K562 (cell line): ENCODE measurements around the gene LYSMD1. TPM values are rescaled to one million over a fixed set of nuclear protein-coding genes. Genes with fewer than 3 reads are reported as not detected.
A peak's percentile ranks its signal among the peaks of the same experiment; 100 is the strongest.

ENCODE experiments used
- ATF6 ChIP-seq: sonication (generic); formaldehyde crosslinking; IDR thresholded peaks from 2 replicates; pipeline ENCODE4 v1.4.0; 2020; ENCODE audit warnings: mild to moderate bottlenecking, missing genetic modification reagents
- CBX8 ChIP-seq: fragments of 200-600 bp; sonication (generic); IDR thresholded peaks from 2 replicates; pipeline ENCODE4 v1.6.1; 2012; ENCODE audit warnings: borderline replicate concordance, mixed run types, low read depth, mild to moderate bottlenecking, moderate library complexity, mixed read lengths, low read length, control low read depth, inconsistent platforms; ENCODE audit not compliant: poor library complexity, severe bottlenecking; ENCODE audit errors: extremely low read depth
- ETV6 ChIP-seq, 3 experiments: fragments of 150-350 bp in 1 of 3; sonication (generic) in 1 of 3; formaldehyde crosslinking in 1 of 3; IDR thresholded peaks; 2 replicates each; pipeline versions ENCODE4 v1.6.1 to v1.8.0; 2014 to 2022; ENCODE audit warnings: borderline replicate concordance in 2 of 3, low read depth in 2 of 3, antibody characterized with exemption in 1 of 3, low read length in 1 of 3, mild to moderate bottlenecking in 1 of 3, missing genetic modification reagents in 1 of 3
- FOXJ2 ChIP-seq: fragments of 200-800 bp; sonication (Bioruptor generic); IDR thresholded peaks from 2 replicates; pipeline ENCODE4 v1.6.1; 2016; ENCODE audit warnings: missing genetic modification characterization, missing compliant biosample characterization
- JUN ChIP-seq, 2 experiments: sonication (generic) in 1 of 2; formaldehyde crosslinking in 1 of 2; IDR thresholded peaks; 2 replicates each; pipeline versions ENCODE4 v1.6.1 to v1.8.0; 2012 to 2022; ENCODE audit warnings: borderline replicate concordance in 2 of 2, mild to moderate bottlenecking in 2 of 2, improper control_type of control experiment in 1 of 2, low read depth in 1 of 2, low read length in 1 of 2, missing genetic modification reagents in 1 of 2
- KAT8 ChIP-seq: fragments of 450-650 bp; IDR thresholded peaks from 2 replicates; pipeline ENCODE4 v1.6.1; 2016; ENCODE audit warnings: low read depth, mild to moderate bottlenecking
- KLF1 ChIP-seq: fragments of 450-650 bp; IDR thresholded peaks from 2 replicates; pipeline ENCODE4 v1.6.1; 2016; ENCODE audit warnings: missing genetic modification characterization, missing compliant biosample characterization
- MTA2 ChIP-seq: fragments of 450-650 bp; IDR thresholded peaks from 2 replicates; pipeline ENCODE4 v1.6.1; 2016; ENCODE audit warnings: low read depth
- POLR2A ChIP-seq: fragments of 450-650 bp; conservative IDR thresholded peaks from 2 replicates; pipeline ENCODE4 v1.6.1; 2016
- POLR2B ChIP-seq: fragments of 450-650 bp; IDR thresholded peaks from 2 replicates; pipeline ENCODE4 v1.6.1; 2018; ENCODE audit warnings: low read depth; ENCODE audit not compliant: partially characterized antibody
- SIN3A ChIP-seq, 2 experiments: fragments of 150-350 bp in 1 of 2; IDR thresholded peaks; 2 replicates each; pipeline ENCODE4 v1.6.1; 2011 to 2016; ENCODE audit warnings: borderline replicate concordance in 2 of 2, low read depth in 2 of 2, low read length in 2 of 2, mild to moderate bottlenecking in 2 of 2, moderate library complexity in 2 of 2; ENCODE audit not compliant: control insufficient read depth in 1 of 2
- SIN3B ChIP-seq: fragments of 450-650 bp; IDR thresholded peaks from 2 replicates; pipeline ENCODE4 v1.6.1; 2017; ENCODE audit warnings: low read depth, mild to moderate bottlenecking, moderate library complexity
- TAL1 ChIP-seq: fragments of 450-650 bp; IDR thresholded peaks from 2 replicates; pipeline ENCODE4 v1.6.1; 2016; ENCODE audit warnings: mild to moderate bottlenecking
- TBP ChIP-seq: optimal IDR thresholded peaks from 2 replicates; pipeline ENCODE3; 2011; ENCODE audit warnings: low read depth, low read length, improper control_type of control experiment
- THAP7 ChIP-seq: fragments of 250-450 bp; sonication (Bioruptor Pico); IDR thresholded peaks from 2 replicates; pipeline ENCODE4 v1.5.0; 2021
- TRIM24 ChIP-seq, 2 experiments: fragments of 450-650 bp; IDR thresholded peaks; 2 replicates each; pipeline ENCODE4 v1.6.1; 2016
- TRIM25 ChIP-seq: fragments of 450-650 bp; IDR thresholded peaks from 2 replicates; pipeline ENCODE4 v1.7.0; 2016; ENCODE audit warnings: borderline replicate concordance
- ZBTB5 ChIP-seq: fragments of 450-650 bp; IDR thresholded peaks from 2 replicates; pipeline ENCODE4 v1.6.1; 2017; ENCODE audit warnings: antibody characterized with exemption
- ZKSCAN1 ChIP-seq: fragments of 150-350 bp; IDR thresholded peaks from 2 replicates; pipeline ENCODE4 v1.6.1; 2016; ENCODE audit warnings: low read depth, low read length
- ZNF197 ChIP-seq: fragments of 200-800 bp; sonication (Bioruptor generic); IDR thresholded peaks from 2 replicates; pipeline ENCODE4 v1.6.1; 2016; ENCODE audit warnings: low read depth, missing genetic modification characterization, missing compliant biosample characterization
- ZSCAN29 ChIP-seq: fragments of 450-650 bp; IDR thresholded peaks from 2 replicates; pipeline ENCODE4 v1.6.1; 2017
- polyA plus RNA-seq, 8 experiments: library from polyadenylated mRNA; depleted of rRNA in 4 of 8; stranded (reverse) in 5 of 8; unstranded in 3 of 8; fragments of >200 nt; fragmentation: Nextera tagmentation in 2 of 8; fragmentation: Illumina TruSeq in 1 of 8; extraction: Ambion mirVana in 2 of 8; extraction: Trizol in 1 of 8; gene quantifications; 2 replicates each; pipeline versions ENCODE4 v1.2.1 to v1.2.3, GENCODE V29; 2011 to 2014; ENCODE audit warnings: inconsistent platforms in 1 of 8, missing spikeins in 1 of 8
- total RNA-seq, 7 experiments: library from RNA; depleted of rRNA in 6 of 7; stranded (reverse); fragments of >200 nt in 6 of 7; fragmentation: Illumina TruSeq in 2 of 7; extraction: Trizol in 2 of 7; gene quantifications; 2 replicates each; pipeline versions ENCODE4 v1.2.1 to v1.2.3, GENCODE V29; 2011 to 2021; ENCODE audit warnings: low replicate concordance in 1 of 7

The LYSMD1 gene
- total and polyA plus RNA-seq, 9 of the 15 experiments (the other 6 are each of a cell fraction or from before 2014, with no cell fraction given) = 2.2 to 9.4 (median 6.0) TPM

- TF ChIP-seq ZNF197 (CRISPR knock-in tag) (peak; percentile 96), CBX8 (no peak), POLR2A (peak; percentile 81), MTA2 (no peak), ZSCAN29 (no peak), ATF6 (CRISPR knock-in tag) (no peak), KAT8 (no peak), KLF1 (tag) (peak; percentile 89), THAP7 (CRISPR knock-in tag) (peak; percentile 95), TAL1 (0 out of 2 replicates have a peak, but pooled peaks have one; percentile 3), ZBTB5 (no peak), TBP (peak; percentile 77), ZKSCAN1 (peak; percentile 25; the same call in 1 of the 2 replicates), TRIM25 (peak; percentile 97), ETV6 (IDR thresholded peaks at IDR 0.05; ENCODE audit: borderline replicate concordance in 1 of 2, low read depth in 2 of 2, low read length in 1 of 2) (peak; percentile 80 to 84; a peak in 2 of 4 replicates), ETV6 (CRISPR knock-in tag; IDR thresholded peaks at IDR 0.05; ENCODE audit: borderline replicate concordance) (no peak), POLR2B (peak; percentile 51), JUN (IDR thresholded peaks at IDR 0.05; ENCODE audit: borderline replicate concordance, low read depth, low read length) (peak; percentile 85; the same call in 1 of the 2 replicates), JUN (CRISPR knock-in tag; IDR thresholded peaks at IDR 0.05; ENCODE audit: borderline replicate concordance) (no peak), TRIM24 (IDR thresholded peaks at IDR 0.05) (peak in 1 of 2 experiments; percentile 87; a peak in 2 of 4 replicates), SIN3A (IDR thresholded peaks at IDR 0.05; ENCODE audit: borderline replicate concordance in 2 of 2, control insufficient read depth in 1 of 2, low read depth in 2 of 2, low read length in 2 of 2) (peak; percentile 5 to 92; a peak in 3 of 4 replicates), SIN3B (peak; percentile 64), FOXJ2 (tag) (peak; percentile 88)
These were observed at the start of gene LYSMD1, which contains the start of gene SCNM1 (continued) for GRCh38 chr1:151165738-151166504.
